Activated CD8-positive, alpha-beta T cell treated with anti-CD3 and anti-CD28 coated beads for 36 hours (primary cell): ENCODE measurements around the gene OR7A17. TPM values are rescaled to one million over a fixed set of nuclear protein-coding genes. Genes with fewer than 3 reads are reported as not detected.

Experiments used
- ATAC-seq: fragments of 200-7000 bp; cut with Tn5 transposase; one replicate; pipeline ENCODE4 v1.10.0; 2021; ENCODE audit warnings: mild to moderate bottlenecking, moderate library complexity
- CTCF ChIA-PET: fragments of 350-600 bp; sonication (Branson Sonifier 250); formaldehyde crosslinking; loops from one replicate; lab custom pipeline; 2021; ENCODE audit warnings: antibody characterized with exemption; lab: Charles Lee
- POLR2A ChIA-PET: fragments of 350-600 bp; sonication (Branson Sonifier 250); formaldehyde crosslinking; loops from one replicate; lab custom pipeline; 2021; ENCODE audit warnings: antibody characterized with exemption; lab: Charles Lee
- DNase-seq: peaks from one replicate; pipeline ENCODE4 v3.0.0-alpha.2; 2020
- H3K27ac Mint-ChIP-seq: one replicate; pipeline ENCODE4 v1.8.0; 2021; ENCODE audit warnings: mild to moderate bottlenecking, mixed read lengths
- H3K27me3 Mint-ChIP-seq: one replicate; pipeline ENCODE4 v1.8.0; 2021; ENCODE audit warnings: mixed read lengths
- H3K36me3 Mint-ChIP-seq: one replicate; pipeline ENCODE4 v1.8.0; 2021; ENCODE audit warnings: low read depth, mixed read lengths
- H3K4me1 Mint-ChIP-seq: one replicate; pipeline ENCODE4 v1.8.0; 2021; ENCODE audit warnings: low read depth, mixed read lengths
- H3K4me3 Mint-ChIP-seq: one replicate; pipeline ENCODE4 v1.8.0; 2021; ENCODE audit warnings: mild to moderate bottlenecking, moderate library complexity, mixed read lengths
- H3K9me3 Mint-ChIP-seq: one replicate; pipeline ENCODE4 v1.8.0; 2021; ENCODE audit warnings: mixed read lengths
- CTCF ChIP-seq: fragments of 200-600 bp; IDR thresholded peaks from one replicate; pipeline ENCODE4 v1.8.0; 2022; ENCODE audit warnings: antibody characterized with exemption, mild to moderate bottlenecking
- intact Hi-C: fragments of 100-400 bp; cut with micrococcal nuclease; formaldehyde crosslinking; loops from one replicate; pipeline ENCODE4 v1.10.0; 2022
- total RNA-seq, 2 experiments: library from RNA; stranded (reverse); gene quantifications; one replicate each; pipeline ENCODE4 v1.2.3, GENCODE V29; 2021

Gene OR7A17
- total RNA-seq, 2 experiments from 2014 or later, result not detected

GRCh38 chr19:14868497-14868896 is 17.4 kb downstream of the OR7A17 start:
- H3K4me3 Mint-ChIP-seq, result no peak overlapping the region
- ATAC-seq (no peak), DNase-seq (no peak)
- H3K27ac Mint-ChIP-seq, result no peak overlapping the region
- H3K9me3 Mint-ChIP-seq, result no peaks in the 10 kb centered on the region
- ChIA-PET POLR2A (no interaction called here), CTCF (interaction anchor here (1.4 kb wide), 2 partner anchors 82 to 312 kb away, joined by 3 to 4 read pairs; no protein-coding TSS in a partner anchor)
- H3K4me1 Mint-ChIP-seq, result no peaks in the 10 kb centered on the region
- no peak for TF ChIP-seq CTCF
- no peaks in the 10 kb centered on the region for H3K36me3 Mint-ChIP-seq
- peaks cover 32% of the 10 kb centered on the region for H3K27me3 Mint-ChIP-seq
- intact Hi-C loops, result no loop called here

- DNase-seq (no peak), ATAC-seq (no peak)
- H3K4me1 Mint-ChIP-seq, result no peaks in the 10 kb centered on the region
- intact Hi-C loops, result no loop called here
- H3K27ac Mint-ChIP-seq, result no peak within 1 kb of the TSS
- peaks cover 24% of the 10 kb centered on the region for H3K27me3 Mint-ChIP-seq
- no peak for TF ChIP-seq CTCF
- no peaks in the 10 kb centered on the region for H3K36me3 Mint-ChIP-seq
- CTCF ChIA-PET, result no interaction called here
- POLR2A ChIA-PET, result no interaction called here
- H3K4me3 Mint-ChIP-seq, result no peak within 1 kb of the TSS
- no peaks in the 10 kb centered on the region for H3K9me3 Mint-ChIP-seq
These were observed 37.1 kb downstream of the OR7A17 start, which contains the start of gene OR7A10 for GRCh38 chr19:14848822-14849221. OR7A10 (minus strand) TSS chr19:14848922; CDS start chr19:14841877, 7,045 bp downstream.

- no peak for ATAC-seq
- Mint-ChIP-seq H3K27ac (no peak overlapping the region), H3K9me3 (no peaks in the 10 kb centered on the region), H3K4me3 (no peak overlapping the region), H3K36me3 (no peaks in the 10 kb centered on the region), H3K27me3 (peaks cover 11% of the 10 kb centered on the region), H3K4me1 (no peaks in the 10 kb centered on the region)
- intact Hi-C loops, result no loop called here
- CTCF ChIA-PET, result no interaction called here
- POLR2A ChIA-PET, result no interaction called here
- DNase-seq, result no peak
- TF ChIP-seq CTCF, result no peak
These were observed 42.4 kb downstream of the OR7A17 start for GRCh38 chr19:14843578-14843977.

DNA sequence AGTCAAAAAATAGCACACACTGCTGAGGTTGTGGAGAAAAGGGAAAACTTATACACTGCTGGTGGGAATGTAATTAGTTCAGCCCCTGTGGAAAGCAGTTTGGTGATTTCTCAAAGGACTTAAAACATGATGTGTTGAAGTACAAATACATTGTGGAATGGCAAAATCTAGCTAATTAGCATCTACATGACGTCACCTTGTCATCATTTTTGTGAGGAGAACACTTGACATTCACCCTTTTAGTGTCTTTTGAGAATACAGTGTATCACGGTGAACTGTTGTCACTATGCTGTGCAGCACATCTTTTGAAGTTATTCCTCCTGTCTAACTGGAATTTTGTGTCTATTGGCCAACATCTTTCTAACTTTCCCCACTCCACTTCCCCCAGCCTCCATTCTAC is 42.8 kb downstream of the OR7A17 start:
- H3K9me3 Mint-ChIP-seq, result no peaks in the 10 kb centered on the region
- H3K36me3 Mint-ChIP-seq, result no peaks in the 10 kb centered on the region
- no peak for TF ChIP-seq CTCF
- H3K27ac Mint-ChIP-seq, result no peak overlapping the region
- no peaks in the 10 kb centered on the region for H3K4me1 Mint-ChIP-seq
- ATAC-seq, result no peak
- no peak for DNase-seq
- H3K27me3 Mint-ChIP-seq, result peaks cover 11% of the 10 kb centered on the region
- H3K4me3 Mint-ChIP-seq, result no peak overlapping the region
- ChIA-PET POLR2A (no interaction called here), CTCF (no interaction called here)
- intact Hi-C loops, result no loop called here

- ATAC-seq, result no peak
- no peak for TF ChIP-seq CTCF
- no peak overlapping the region for H3K4me3 Mint-ChIP-seq
These were observed 45.7 kb downstream of the OR7A17 start for GRCh38 chr19:14840206-14840605.

More at GRCh38 chr19:14840206-14840605, 45.7 kb downstream of the OR7A17 start:
- H3K36me3 Mint-ChIP-seq, result no peaks in the 10 kb centered on the region
- H3K27ac Mint-ChIP-seq, result no peak overlapping the region
- DNase-seq, result no peak
- H3K9me3 Mint-ChIP-seq, result no peaks in the 10 kb centered on the region
- H3K27me3 Mint-ChIP-seq, result peaks cover 13% of the 10 kb centered on the region
- ChIA-PET POLR2A (no interaction called here), CTCF (no interaction called here)
- intact Hi-C loops, result no loop called here
- H3K4me1 Mint-ChIP-seq, result no peaks in the 10 kb centered on the region
